Stimulated activated CD4-positive, alpha-beta T cell treated with anti-CD3 and anti-CD28 coated beads, TNF-alpha, amount 100 ng/mL, for 4 hours (primary cell): ENCODE results near the gene SYTL2.
"Not testable (repeated sequence)": the region's sequence is repeated elsewhere in the genome, so short reads cannot be mapped to it uniquely, and the experiment has no call there.

ENCODE experiments used
- DNase-seq, 3 experiments: peaks; one replicate each; pipeline ENCODE4 v3.0.0-alpha.2; 2020; ENCODE audit warnings: low read depth in 3 of 3

The SYTL2 gene

DNA sequence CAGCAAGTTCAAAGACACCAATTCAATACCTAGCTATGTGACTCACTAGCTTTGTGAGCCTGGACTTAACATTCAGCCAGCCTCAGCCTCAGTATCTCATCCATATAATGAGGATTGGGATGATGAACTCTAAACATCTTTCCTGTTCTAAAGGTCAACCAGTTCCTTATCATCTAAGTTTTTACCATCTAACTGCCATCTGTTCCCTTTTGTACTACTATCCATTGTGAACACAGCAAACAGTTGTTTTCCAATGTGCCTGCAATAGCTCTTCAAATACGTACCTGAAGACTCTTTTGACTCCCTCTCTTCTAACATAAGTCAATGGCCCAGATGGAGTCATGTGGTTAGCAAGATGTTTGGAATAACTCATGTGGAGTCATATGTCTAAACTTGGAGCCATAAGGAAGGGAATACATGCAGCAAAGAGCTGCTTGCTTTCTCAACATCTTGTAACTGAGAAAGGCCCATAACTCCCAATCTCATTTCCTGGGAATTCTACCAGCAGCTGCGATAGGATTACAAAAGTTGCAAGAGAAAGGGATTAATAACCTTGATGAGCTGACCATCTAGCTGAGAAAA lies 19.4 kb downstream of the SYTL2 start:
- DNase-seq: no peak

DNA sequence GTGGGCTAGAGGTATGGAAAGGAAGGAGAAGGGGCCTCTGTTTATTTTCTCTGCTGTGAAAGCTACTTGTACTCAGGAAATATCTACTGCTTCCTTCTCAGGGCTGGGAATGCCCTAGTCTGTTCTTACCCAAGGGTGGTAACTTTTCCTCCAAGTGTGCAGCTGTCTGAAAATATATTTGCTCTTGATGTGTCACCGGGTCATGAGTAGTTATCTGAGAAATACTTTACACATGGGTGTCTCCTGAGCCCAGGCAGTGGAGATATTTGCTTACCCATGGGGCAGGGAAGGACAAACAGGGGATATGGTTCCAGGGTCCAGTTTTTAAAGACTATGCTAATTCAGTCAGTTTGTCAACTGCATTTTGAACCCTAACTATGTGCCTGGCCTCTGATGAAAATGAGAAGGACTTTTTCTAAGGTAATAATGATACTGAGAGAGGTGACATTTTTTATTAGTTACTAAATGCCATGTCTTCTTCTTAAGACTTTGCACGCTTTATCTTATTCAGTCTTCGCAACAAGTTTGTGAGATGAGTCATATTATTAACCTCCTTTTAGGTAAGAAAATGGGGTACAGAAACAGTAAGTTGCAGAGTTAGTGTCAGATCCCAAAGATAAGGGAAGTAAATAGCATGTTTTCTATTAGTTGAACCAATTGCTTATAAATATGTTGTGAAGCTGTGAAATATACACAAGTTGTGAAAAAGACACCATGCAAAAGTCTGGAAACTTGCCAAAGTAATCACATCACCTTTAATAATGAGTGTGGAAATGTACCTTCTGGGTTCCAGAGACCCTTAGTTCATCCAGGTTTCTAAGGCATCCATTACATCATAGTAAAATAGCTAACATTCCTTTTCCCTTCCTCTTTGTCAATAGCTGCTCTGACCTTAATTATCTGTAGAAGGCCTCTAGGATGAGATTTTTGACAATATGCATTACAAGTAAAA lies 22.9 kb downstream of the SYTL2 start:
- no peak for DNase-seq

DNA sequence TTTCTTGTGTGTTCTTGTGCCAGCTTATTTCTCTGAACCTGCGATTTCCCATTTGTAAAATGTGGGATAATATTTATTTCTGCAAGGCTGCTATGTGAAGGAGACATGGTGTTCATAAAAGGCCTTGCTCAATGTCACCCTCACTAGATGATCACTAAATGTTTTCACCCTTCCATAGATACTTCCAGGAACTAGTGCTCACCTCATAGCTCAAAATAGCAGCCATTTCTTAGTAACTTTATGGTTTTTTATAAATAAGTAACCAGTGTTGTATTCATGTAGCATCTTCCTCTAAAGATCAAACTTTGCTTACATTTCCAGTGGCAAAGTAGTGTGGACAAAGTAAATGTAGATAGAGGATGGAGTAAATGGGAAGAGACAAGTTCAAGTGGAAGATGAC lies 23.8 kb downstream of the SYTL2 start:
- DNase-seq: no peak

DNA sequence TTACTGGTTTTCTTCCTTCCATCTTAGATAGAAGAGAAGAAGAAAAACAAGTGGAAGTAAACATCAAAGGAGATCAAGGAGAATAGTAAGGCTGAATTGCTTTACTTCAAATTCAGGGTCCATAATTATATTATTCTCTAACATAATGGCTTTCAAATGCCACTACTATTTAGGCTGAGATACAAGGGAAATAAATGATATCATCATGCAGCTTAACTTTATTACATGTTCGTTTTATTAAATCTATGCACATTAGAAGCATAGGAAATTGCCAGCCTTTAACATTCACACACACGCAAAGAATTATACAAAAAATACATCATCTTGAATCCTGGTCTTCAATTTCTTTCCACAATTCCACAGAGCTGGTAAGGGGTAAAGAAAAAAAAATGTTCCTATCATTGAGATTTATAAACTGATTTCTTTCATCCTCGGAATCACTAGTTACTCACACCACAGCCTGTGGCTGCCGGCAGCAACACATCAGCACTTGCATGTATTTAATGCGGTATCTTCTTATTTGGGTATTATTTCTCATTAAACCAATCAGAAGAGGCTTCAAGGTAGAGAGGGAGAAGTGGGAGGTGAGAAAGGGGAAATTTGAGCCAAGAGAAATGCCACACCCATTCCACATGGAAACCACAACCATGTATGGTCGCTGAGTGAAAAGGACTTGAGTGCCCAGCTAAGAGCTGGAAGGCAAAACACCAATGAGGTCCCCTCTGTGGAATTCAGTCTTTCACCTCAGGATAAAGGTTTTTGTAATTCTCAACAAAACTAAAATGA lies 26.3 kb downstream of the SYTL2 start:
- no peak for DNase-seq

DNA sequence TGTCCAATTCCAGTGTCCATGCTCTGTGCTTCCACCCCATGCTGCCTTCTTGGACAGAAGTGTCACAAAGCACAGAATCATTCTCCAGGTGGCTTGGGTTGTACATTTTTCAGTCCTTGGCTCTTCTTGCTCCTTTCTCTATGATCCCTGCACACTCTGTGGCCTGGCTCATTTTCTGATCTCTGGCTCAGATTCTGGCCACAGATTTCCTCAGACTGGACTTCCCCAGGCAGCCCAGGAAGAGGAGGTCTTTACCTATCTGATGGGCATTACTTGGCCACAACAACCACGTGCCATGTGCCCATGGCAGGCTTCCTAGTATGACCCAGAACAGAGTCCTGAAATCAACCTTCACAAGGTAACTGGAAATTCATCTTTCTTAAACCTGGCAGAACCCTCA lies 27.2 kb downstream of the SYTL2 start:
- DNase-seq: no peak

DNA sequence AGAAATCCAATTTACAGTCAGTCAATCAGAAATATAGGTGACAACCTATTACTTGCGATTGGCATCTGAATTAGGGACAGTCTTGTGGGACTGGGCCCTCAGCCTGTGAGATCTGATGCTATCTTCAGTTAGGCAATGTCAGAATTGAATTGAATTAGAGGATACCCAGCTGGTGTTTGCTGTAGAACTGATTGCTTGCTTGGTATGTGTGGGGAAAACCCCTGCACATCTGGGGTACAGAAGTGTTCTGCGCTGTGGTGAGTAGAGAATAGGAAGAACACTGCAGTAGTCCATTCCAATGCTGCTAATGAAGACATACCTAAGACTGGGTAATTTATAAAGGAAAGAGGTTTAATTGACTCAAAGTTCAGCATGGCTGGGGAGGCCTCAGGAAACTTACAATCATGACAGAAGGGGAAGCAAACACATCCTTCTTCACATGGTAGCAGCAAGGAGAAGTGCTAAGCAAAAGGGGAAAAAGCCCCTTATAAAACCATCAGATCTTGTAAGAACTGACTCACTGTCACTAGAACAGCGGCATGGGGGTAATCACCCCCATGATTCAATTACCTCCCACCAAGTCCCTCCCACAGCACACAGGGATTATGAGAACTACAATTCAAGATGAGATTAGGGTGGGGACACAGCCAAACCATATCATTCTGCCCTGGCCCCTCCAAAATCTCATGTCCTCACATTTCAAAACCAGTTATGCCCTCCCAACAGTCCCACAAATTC lies 30.0 kb downstream of the SYTL2 start:
- not testable (repeated sequence) for DNase-seq

DNA sequence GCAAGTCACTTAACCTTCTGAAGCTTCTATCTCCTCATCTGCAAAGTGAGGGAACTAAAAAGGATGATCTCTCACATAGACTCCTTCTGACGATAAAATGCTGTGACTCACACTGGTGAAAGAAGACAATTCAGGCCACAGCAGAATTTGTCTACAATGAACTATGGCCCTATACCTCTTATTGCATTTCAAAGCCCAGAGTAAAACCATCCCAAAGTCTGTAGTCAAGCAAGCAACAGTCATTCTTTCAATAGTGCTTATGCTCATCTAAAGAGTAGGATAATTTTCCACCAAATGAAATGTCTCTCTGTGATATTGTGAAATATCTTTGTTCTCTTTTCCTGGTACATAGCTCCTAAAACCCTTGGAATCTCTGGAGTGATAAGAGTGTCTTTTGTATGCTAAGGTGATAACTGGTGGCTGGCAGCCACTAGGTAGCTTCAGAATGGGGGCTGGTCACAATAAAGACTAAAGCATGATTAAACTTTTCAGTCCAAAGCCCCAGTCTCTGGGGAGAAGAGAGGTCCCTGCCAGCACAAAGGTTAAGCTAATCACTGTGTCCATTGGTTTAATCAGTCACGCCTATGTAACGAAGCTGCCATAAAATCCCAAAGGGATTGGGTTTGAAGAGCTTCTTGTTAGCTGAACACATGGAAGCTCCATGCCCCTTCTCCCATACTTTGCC lies 30.8 kb downstream of the SYTL2 start:
- no peak for DNase-seq

DNA sequence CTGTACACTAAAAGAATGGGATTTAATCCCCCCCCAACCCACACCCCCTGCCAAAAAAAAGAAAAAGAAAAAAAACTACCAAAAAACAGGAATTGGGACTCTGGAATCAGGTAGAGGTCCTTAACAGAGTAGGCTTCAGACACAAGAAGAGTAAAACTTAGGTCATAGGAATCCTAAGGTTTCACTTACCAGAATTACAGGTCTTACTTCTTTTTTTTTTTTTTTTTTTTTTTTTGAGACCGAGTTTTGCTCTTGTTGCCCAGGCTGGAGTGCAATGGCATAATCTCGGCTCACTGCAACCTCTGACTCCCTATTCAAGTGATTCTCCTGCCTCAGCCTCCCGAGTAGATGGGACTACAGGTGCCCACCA lies 33.4 kb downstream of the SYTL2 start:
- not testable (repeated sequence) for DNase-seq

DNA sequence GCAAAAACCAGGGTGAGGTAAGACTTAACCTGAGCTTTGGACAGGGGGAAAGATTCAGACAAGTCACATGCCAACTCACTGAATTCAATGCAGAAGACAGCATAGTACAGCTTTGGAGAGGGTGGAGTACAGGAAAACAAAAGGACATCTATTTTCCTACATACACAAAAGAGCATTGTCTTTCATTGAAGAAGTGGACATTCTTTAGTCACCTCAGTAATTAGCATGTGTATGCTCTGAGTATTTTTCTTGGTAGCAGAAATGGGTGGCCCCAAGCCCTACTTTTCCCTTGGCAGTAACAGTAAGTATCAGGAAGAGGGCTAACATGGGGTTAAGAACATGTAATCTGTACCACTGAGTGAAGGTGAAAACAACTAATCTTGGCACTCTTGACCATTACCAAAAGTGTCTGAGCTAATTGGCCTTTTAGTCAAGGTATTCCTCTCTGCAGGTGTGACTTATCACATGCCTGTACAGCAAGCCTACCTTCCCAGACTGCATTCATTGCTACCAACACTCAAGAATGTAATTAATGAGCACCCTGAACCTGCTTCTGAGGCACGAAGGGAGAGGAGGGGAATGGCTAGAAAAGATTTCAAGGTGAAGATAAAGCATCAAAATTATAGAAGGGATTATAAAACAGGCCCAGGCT lies 33.9 kb downstream of the SYTL2 start:
- no peak for DNase-seq

DNA sequence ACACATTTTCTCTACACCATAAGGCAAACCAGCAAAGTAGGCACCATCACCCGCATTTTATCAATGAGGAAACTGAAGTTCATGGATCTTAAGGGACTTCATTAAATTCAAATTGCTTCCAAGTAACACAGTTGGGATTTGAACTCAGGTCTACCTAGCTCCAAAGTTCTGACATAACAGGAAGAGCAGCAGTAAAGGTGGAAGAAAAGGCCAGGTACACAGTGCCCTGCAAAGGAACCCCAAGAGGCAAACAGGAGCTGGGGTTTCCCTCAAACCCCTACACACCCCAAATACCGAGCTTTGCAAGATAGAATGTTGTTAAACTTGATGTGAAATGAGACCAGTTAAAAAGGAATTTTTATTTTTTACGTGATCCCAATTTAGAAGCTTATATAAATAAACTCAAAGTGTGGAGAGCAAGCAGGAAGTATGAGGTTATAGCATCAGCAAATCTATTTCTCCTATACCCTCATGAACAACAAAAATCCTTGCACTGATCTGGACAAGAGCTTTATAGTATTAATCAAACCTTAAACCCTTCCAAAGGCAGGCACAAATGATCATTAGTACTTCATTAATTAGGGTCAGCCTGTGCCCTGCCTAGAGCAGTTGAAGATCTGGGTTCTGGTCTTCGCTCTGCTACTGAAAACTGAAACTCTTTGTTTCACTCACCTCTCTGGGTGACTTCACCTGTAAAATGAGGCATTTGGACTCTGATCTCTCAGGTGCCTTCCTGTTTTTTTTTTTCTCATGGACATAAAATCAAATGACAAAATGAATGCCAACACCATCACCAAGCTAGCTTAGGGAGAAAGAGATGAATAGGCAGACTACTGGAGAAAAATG lies 36.5 kb downstream of the SYTL2 start:
- DNase-seq: no peak

DNA sequence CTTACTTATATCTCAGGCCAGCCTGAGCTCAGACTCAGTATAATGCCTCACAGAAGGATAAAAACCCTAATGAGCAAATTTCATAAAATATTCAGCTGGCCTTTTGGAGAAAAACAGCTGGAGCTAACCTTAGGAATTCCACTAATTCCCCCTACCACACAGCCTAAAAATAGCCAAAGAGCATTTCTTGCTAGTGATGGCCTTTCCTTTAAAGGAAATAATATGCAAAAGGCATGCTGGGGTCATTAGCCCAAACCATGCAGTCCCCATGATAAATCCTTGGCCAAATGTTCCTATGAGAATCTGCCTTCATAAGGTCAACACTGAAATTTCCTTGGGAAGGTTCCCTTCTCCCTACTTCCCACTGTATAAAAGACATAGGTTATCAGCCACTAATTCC lies 38.2 kb downstream of the SYTL2 start:
- DNase-seq: no peak

DNA sequence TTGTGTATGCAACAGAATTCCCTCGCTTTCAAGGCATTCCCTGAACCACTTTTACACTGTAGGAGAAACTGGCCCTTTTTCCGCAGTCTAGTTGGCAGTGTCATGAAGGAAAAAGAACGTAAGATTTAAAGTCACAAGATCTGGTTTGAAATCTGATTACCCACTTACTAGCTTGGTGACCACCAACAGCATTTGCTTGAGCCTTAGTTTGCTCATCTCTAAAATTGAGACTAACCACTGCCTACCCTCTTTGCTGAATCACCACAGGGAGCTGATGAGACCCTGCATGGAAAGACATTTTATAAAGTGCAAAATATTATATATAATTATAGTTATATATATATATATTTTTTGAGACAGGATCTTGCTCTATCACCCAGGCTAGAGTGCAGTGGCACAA lies 39.4 kb downstream of the SYTL2 start:
- DNase-seq: no peak

DNA sequence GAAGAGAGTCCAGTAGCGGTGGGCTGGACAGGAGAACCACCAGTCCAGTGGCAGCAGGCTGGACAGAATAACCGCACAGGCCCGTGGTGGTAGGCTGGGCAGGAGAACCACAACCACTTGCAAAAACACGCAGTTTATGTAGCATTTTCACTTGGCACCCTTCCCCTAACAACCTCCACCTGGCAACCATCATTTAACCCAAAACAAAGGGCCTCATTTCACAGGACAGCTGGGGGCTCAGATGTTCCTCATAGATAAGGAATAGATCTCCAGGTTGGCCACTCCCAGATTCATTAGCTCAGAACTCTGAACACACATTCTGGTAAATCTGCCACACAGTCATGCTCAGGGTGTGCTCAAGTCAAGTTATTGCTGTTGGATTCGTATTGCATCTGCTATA lies 41.2 kb downstream of the SYTL2 start:
- no peak for DNase-seq

DNA sequence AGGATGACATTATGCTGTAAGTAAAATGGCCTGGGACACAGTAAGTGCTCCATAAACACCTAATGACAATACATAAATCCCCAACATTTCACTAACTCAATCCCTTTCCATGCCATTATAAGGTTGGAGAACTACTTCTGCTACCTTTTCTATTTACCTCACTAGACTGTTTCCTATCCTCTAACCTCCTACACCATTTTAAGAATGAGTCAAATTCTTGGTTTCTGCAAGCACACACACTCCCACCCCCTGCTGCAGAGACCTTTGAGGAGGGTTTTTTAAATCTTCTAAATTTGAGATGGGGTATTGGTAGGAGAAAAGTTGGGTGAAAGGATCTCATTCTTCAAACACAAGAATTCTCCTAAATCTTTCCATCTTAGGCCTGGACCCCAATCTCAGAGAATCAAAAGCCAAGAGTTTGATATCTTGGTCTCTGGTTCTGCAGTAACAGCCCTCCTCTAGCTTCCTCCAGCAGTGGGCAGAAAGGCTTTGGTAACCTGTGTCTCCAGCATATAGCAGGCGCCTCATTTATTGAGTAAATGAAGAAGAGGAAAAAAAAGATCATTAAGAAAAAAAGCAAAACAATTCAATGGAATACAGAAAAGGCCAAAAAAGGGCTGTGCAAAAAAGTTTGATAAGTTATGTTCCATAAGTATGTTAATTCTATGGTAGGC lies 42.3 kb downstream of the SYTL2 start:
- DNase-seq: no peak

DNA sequence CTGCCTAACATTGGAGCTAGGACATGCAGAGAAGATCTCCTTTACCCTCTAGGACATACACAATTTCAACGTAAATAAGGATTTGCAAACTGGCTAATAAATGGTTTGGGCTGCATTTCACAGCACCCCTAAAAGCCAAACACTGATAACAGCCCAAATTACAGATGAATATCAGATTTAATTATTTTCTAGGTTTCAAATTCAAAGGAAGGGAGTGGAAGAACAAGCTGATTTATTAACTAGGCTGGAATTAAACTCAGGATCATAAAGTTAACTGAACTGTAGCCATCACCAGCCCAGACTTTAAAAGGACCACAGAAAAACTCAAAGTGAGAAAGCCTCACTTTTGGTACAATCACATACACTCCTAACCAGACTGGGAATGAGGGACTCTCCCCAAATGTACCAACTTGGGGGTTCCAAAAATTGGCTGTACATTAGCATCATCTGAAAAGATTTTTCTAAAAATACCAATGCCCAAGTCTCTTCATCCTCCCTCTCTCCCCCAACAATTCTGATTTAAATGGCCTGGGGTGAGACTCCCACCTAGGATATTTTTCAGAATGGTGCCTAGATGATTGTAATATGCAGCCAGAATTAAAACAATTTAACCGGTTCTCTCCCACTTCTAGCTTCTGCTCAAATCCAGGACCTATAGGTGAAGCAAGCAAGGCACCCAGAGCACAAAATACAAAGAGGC lies 43.5 kb downstream of the SYTL2 start:
- DNase-seq: no peak

DNA sequence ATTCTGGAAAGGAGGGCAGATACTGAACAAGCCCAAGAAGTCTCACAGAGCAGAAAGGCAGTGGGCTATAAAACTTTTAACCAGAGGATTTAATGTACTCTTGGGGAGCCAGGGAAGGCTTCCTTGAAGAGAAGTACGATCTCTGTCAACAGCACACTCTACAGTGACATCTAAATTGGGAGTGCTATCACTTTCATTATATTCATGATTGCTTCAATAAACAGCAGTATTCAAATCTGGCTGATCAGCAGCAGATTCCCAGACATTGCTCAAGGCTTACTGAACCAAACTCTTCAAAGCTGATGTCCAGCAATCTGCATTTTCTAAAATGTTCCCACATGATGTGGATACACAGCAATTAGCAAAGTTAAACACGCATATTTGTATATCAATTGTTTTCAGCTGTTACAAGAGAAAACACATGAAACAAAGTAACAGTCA lies 44.2 kb downstream of the SYTL2 start:
- DNase-seq: no peak

DNA sequence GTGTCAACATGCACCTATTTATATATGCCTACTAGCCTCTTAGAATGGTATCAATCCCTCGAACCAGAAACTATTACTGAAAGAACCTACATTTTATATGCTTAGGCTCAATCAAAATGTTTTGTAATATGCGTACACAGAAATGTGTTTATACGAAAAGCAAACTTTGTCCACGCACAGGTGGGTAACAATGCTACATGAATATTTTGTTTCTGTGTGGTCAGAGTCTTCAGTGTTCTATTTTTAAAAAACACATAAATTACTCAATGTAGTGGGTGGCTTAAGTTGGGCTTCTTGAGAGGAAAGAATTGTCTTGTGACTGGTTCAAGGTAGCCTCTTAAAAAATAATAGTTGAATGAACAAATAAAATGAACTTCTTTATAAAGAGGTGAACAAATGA lies 46.1 kb downstream of the SYTL2 start:
- DNase-seq: no peak

DNA sequence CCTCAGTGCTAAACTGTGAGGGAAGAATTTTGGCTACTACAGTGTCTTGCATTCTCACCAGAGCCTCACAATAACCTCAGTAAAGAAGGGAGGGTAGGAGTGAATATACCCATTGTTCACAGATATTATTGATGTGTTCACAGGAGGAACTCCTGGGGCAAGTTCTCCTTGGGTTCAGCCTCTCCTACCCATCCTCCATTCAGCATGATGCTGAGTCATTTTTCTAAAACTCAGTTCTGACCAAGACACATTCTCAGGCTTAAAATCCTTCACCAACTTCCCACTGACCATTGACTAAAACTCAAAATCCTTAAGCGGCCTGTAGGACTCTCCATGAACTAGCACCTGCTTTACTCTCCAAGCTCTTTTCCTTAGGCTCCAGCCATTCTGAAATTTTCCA lies 48.7 kb downstream of the SYTL2 start:
- no peak for DNase-seq

DNA sequence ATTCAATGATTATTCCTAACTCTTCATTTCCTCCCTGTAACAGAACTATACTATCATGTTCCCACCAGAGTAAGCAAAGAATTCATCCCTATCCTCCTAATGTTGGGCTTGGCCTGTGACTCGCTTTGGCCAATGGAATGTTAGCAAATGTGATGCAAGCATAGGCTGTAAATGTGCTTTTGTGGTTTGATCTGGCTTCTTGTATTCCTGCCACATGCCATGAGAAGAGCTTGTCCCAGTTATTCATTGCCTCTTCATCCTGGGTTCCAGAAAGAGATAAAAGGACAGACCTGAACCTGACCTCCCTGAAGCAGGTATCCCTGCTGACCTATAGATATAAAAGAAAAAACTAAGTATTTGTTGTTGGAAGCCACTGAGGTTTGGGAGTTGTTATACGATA lies 51.0 kb downstream of the SYTL2 start:
- no peak for DNase-seq
